Endothelial cell of umbilical vein (primary cell): ENCODE results near the gene STK24. TPM values are rescaled to one million over a fixed set of nuclear protein-coding genes. Genes with fewer than 3 reads are reported as not detected.
A peak's percentile ranks its signal among the peaks of the same experiment; 100 is the strongest.

Experiments
- BruUV-seq: library from RNA; stranded (reverse); fragments of 400-500 nt; replicated peaks from 2 replicates; lab custom pipeline; 2021; lab: Mats Ljungman, UMichigan
- CTCF ChIA-PET: fragments of 300-600, 350-600 bp; sonication (Branson Sonifier 250); formaldehyde crosslinking; loops from one replicate; lab custom pipeline; 2021; ENCODE audit warnings: antibody characterized with exemption, inconsistent platforms; lab: Charles Lee
- POLR2A ChIA-PET: fragments of 300-600, 350-600 bp; sonication (Branson Sonifier 250); formaldehyde crosslinking; loops from one replicate; lab custom pipeline; 2021; ENCODE audit warnings: antibody characterized with exemption, inconsistent platforms; lab: Charles Lee
- DNase-seq: peaks from one replicate; pipeline ENCODE4 v3.0.0-alpha.2; 2011; ENCODE audit warnings: low read depth, low spot score
- FAIRE-seq: peaks from 2 replicates; lab custom pipeline; 2011; peaks lifted over from hg19 to GRCh38; lab: Jason Lieb, UNC
- H2AFZ ChIP-seq: 2 replicates; pipeline ENCODE4 v1.6.0; 2012; ENCODE audit warnings: low read depth, low read length, control low read depth, inconsistent platforms
- H3K27ac ChIP-seq: 2 replicates; pipeline ENCODE4 v1.5.1; 2011; ENCODE audit warnings: low read depth, mild to moderate bottlenecking, control low read depth, low read length, moderate library complexity; ENCODE audit not compliant: insufficient read depth
- H3K27me3 ChIP-seq, 2 experiments: 2 replicates each; pipeline versions ENCODE4 v1.6.0 to v1.6.1; 2011; ENCODE audit warnings: low read length in 2 of 2, mixed read lengths in 1 of 2; ENCODE audit not compliant: control insufficient read depth in 2 of 2, insufficient read depth in 2 of 2
- H3K36me3 ChIP-seq, 2 experiments: 2 replicates in 1 of 2; 3 replicates in 1 of 2; pipeline ENCODE4 v1.5.1; 2011; ENCODE audit warnings: low read length in 2 of 2, mild to moderate bottlenecking in 1 of 2, moderate library complexity in 1 of 2; ENCODE audit not compliant: control insufficient read depth in 2 of 2, insufficient read depth in 2 of 2; ENCODE audit errors: extremely low read depth in 1 of 2
- H3K4me1 ChIP-seq: 3 replicates; pipeline ENCODE4 v1.5.1; 2011; ENCODE audit warnings: mild to moderate bottlenecking, low read length; ENCODE audit not compliant: control insufficient read depth, insufficient read depth; ENCODE audit errors: extremely low read depth
- H3K4me2 ChIP-seq: 2 replicates; pipeline ENCODE4 v1.6.1; 2011; ENCODE audit warnings: low read length, control low read depth, mixed read lengths; ENCODE audit not compliant: insufficient read depth
- H3K4me3 ChIP-seq, 3 experiments: fragments of 200-600 bp in 1 of 3; sonication (generic), shearing (Covaris generic) in 1 of 3; replicated peaks in 1 of 3; 2 replicates each; pipeline ENCODE4 v1.5.1; 2011 to 2016; ENCODE audit warnings: control low read depth in 3 of 3, low read length in 3 of 3, mild to moderate bottlenecking in 2 of 3, inconsistent platforms in 1 of 3, low read depth in 1 of 3, moderate library complexity in 1 of 3; ENCODE audit not compliant: insufficient read depth in 1 of 3
- H3K79me2 ChIP-seq: 2 replicates; pipeline ENCODE4 v1.6.0; 2012; ENCODE audit warnings: low read length, inconsistent platforms; ENCODE audit not compliant: control insufficient read depth, insufficient read depth
- H3K9ac ChIP-seq: replicated peaks from 2 replicates; pipeline ENCODE3; 2011; ENCODE audit warnings: low read length, control low read depth; ENCODE audit not compliant: insufficient read depth; ENCODE audit errors: extremely low read depth
- H3K9me1 ChIP-seq: replicated peaks from 3 replicates; pipeline ENCODE4 v1.6.0; 2011; ENCODE audit warnings: mild to moderate bottlenecking, low read length; ENCODE audit not compliant: control insufficient read depth, insufficient read depth; ENCODE audit errors: extremely low read depth
- H3K9me3 ChIP-seq: replicated peaks from 2 replicates; pipeline ENCODE4 v1.5.1; 2012; ENCODE audit warnings: low read length, inconsistent platforms; ENCODE audit not compliant: control insufficient read depth, insufficient read depth
- H4K20me1 ChIP-seq: replicated peaks from 2 replicates; pipeline ENCODE3; 2011; ENCODE audit warnings: mild to moderate bottlenecking, low read length; ENCODE audit not compliant: control insufficient read depth, insufficient read depth; ENCODE audit errors: extremely low read depth
- CTCF ChIP-seq, 2 donors: IDR thresholded peaks; 1 replicate in 1 of 2; 2 replicates in 1 of 2; pipeline ENCODE4 v1.5.1; 2011; ENCODE audit warnings: low read length in 2 of 2, mild to moderate bottlenecking in 2 of 2, moderate library complexity in 2 of 2, control low read depth in 1 of 2, inconsistent platforms in 1 of 2, low read depth in 1 of 2; ENCODE audit not compliant: insufficient read depth in 1 of 2; ENCODE audit errors: extremely low read depth in 1 of 2
- EZH2 ChIP-seq: IDR thresholded peaks from 2 replicates; pipeline ENCODE4 v1.6.1; 2012; ENCODE audit warnings: borderline replicate concordance, low read depth, mild to moderate bottlenecking, moderate library complexity, low read length, inconsistent platforms; ENCODE audit not compliant: severe bottlenecking
- MYC ChIP-seq: IDR thresholded peaks from one replicate; pipeline ENCODE4 v1.6.1; 2011; ENCODE audit warnings: mild to moderate bottlenecking, low read depth, low read length
- POLR2A ChIP-seq: IDR thresholded peaks from 2 replicates; pipeline ENCODE4 v1.6.1; 2012; ENCODE audit warnings: low read depth, mild to moderate bottlenecking, control low read depth, low read length
- POLR2AphosphoS5 ChIP-seq: IDR thresholded peaks from 2 replicates; pipeline ENCODE4 v1.6.1; 2012; ENCODE audit warnings: low read depth, mild to moderate bottlenecking, control low read depth, low read length, moderate library complexity; ENCODE audit not compliant: insufficient read depth
- dilution Hi-C: fragments of 300-500 bp; cut with MboI; formaldehyde crosslinking; loops from one replicate; pipeline ENCODE4 v1.15.0; 2019; ENCODE audit warnings: low sequenced_read_pairs; ENCODE audit not compliant: extremely low pct_ligation_motif_present
- intact Hi-C: fragments of 100-400 bp; cut with micrococcal nuclease; formaldehyde crosslinking; loops from one replicate; pipeline ENCODE4 v1.10.0; 2022
- polyA plus RNA-seq, 4 experiments: library from polyadenylated mRNA; depleted of rRNA in 3 of 4; stranded (reverse) in 3 of 4; unstranded in 1 of 4; fragments of >200 nt; gene quantifications; 2 replicates each; pipeline versions ENCODE4 v1.2.1 to v1.2.3, GENCODE V29; 2011 to 2012; ENCODE audit warnings: missing spikeins in 1 of 4
- total RNA-seq: library from RNA; stranded (reverse); gene quantifications from 2 replicates; pipeline ENCODE4 v1.2.3, GENCODE V29; 2021
- TF ChIP-seq, protein P1 (sequence below): IDR thresholded peaks from 2 replicates; pipeline ENCODE4 v1.6.1; 2011; ENCODE audit not compliant: insufficient read depth, insufficient read length

STK24 gene
- total and polyA plus RNA-seq, 2 donors (not counting 3 experiments of a cell fraction or from before 2014, with no cell fraction given) = 43.3 to 100 TPM

DNA sequence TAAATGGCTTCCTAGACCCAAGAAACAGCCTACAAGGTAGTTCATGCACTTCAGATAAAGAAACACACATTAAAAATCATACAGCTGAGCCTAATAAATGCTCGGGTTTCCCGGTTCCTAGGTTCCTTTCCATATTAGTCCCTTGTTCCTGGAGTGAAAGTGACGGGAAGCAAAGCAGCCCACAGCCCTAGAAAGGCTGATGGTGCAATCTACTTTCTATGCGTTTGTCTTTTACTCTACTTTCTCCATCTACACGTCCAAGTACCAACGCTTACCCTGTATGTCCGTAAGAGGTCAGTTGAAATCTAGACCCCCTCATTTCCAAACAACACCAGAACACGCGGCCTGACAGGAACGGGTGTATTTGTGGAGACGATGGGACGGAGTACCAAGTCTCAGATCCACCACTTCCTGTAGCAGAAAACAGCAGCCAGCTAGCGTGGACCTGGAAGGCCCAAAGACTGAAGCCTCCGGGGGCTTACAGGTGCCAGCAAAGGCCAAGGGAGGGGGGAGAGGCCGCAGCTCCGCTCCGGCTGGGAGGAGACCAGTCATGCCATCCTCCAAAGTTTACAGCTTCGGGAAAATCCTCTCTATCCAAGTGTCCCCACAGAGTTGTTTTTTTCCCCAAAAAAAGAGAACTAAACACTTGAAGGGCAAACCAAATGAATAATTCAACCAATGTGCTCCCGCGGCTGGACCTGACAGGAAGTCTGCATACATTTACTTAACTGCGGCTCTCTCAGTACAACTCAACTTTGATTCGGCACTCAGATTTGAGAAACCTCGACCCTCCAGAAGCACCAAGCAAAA, 34.1 kb downstream of the STK24 start:
- no peak overlapping the region for H2AFZ ChIP-seq
- FAIRE-seq (no peak), DNase-seq (no peak)
- H3K9me3 ChIP-seq = no peaks in the 10 kb centered on the region
- dilution Hi-C loops (no loop called here), intact Hi-C loops (loop anchor here (2.0 kb wide), 1 partner anchor 24 kb away; no protein-coding TSS in a partner anchor)
- no peak overlapping the region for H3K27ac ChIP-seq
- peaks cover 95% of the 10 kb centered on the region for H3K79me2 ChIP-seq
- POLR2A ChIA-PET = no interaction called here
- H3K27me3 ChIP-seq = no peaks in the 10 kb centered on the region
- no peak overlapping the region for H3K9ac ChIP-seq
- TF ChIP-seq MYC (no peak), POLR2AphosphoS5 (no peak)
- BruUV-seq = no TSS peak
- no peak overlapping the region for H3K4me3 ChIP-seq
- no peaks in the 10 kb centered on the region for H3K36me3 ChIP-seq
- peaks cover 15% of the 10 kb centered on the region for H3K4me1 ChIP-seq
- peaks cover 9% of the 10 kb centered on the region for H4K20me1 ChIP-seq
- CTCF ChIA-PET = interaction anchor here (0.5 to 1.1 kb wide), 3 partner anchors 12 to 52 kb away, joined by 3 to 4 read pairs (median 3); no protein-coding TSS in a partner anchor
- no peak overlapping the region for H3K4me2 ChIP-seq
- H3K9me1 ChIP-seq = no peaks in the 10 kb centered on the region

GRCh38 chr13:98541701-98542203, 35.2 kb downstream of the STK24 start:
- Histone ChIP-seq H3K9me1 (no peaks in the 10 kb centered on the region), H3K4me1 (peaks cover 15% of the 10 kb centered on the region), H3K36me3 (peaks cover 0 to 2% of the 10 kb centered on the region in 2 experiments), H3K4me2 (no peak overlapping the region), H4K20me1 (peaks cover 9% of the 10 kb centered on the region), H3K4me3 (no peak overlapping the region), H3K79me2 (peaks cover 98% of the 10 kb centered on the region), H3K9me3 (no peaks in the 10 kb centered on the region), H2AFZ (no peak overlapping the region), H3K27ac (no peak overlapping the region), H3K9ac (no peak overlapping the region), H3K27me3 (no peaks in the 10 kb centered on the region)
- TF ChIP-seq CTCF (IDR thresholded peaks at IDR 0.05; ENCODE audit: extremely low read depth in 1 of 2, insufficient read depth in 1 of 2, low read depth in 1 of 2, low read length in 2 of 2) (peak in 1 of 2 donors; percentile 8), POLR2A (no peak), EZH2 (no peak)
- TF ChIP-seq, protein P1, sequence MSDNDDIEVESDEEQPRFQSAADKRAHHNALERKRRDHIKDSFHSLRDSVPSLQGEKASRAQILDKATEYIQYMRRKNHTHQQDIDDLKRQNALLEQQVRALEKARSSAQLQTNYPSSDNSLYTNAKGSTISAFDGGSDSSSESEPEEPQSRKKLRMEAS = no peak
- FAIRE-seq (peak; percentile 77), DNase-seq (peak; percentile 58)
- ChIA-PET CTCF (interaction anchor here (0.7 to 2.4 kb wide), 9 partner anchors 11 to 132 kb away, joined by 3 to 13 read pairs (median 4); no protein-coding TSS in a partner anchor), POLR2A (interaction anchor here (0.5 kb wide), 1 partner anchor 66 kb away, joined by 5 read pairs; no protein-coding TSS in a partner anchor)
- no TSS peak for BruUV-seq
- dilution Hi-C loops = no loop called here
- intact Hi-C loops = loop anchor here (2.0 kb wide), 1 partner anchor 25 kb away; no protein-coding TSS in a partner anchor
